Smooth muscle cell of the coronary artery (primary cell): ENCODE measurements around the gene TIGIT. TPM values are rescaled to one million over a fixed set of nuclear protein-coding genes. Genes with fewer than 3 reads are reported as not detected.

Experiments
- total RNA-seq: library from RNA; depleted of rRNA; stranded (reverse); fragments of >200 nt; gene quantifications from 2 replicates; pipeline ENCODE4 v1.2.3, GENCODE V29; 2014; ENCODE audit warnings: low replicate concordance

The TIGIT gene
- total RNA-seq: not detected in 2 replicates

GRCh38 chr3:114293838-114294535 lies at the start of gene TIGIT:
TSS of gene TIGIT (plus strand) at chr3:114294028. CDS start at chr3:114294062, 34 bp downstream.

Other genes starting within 250 kb of the TIGIT start
- 1.4 and 3.3 TPM in 2 replicates for gene CCDC191, start 237.5 kb upstream of the TIGIT start, total RNA-seq
- 8.8 and 15.6 TPM in 2 replicates for gene QTRT2, start 237.3 kb upstream of the TIGIT start, total RNA-seq
- not detected in 2 replicates for gene DRD3, start 115.0 kb upstream of the TIGIT start, total RNA-seq
- gene ZNF80, start 56.5 kb upstream of the TIGIT start, total RNA-seq: not detected in 2 replicates